HG02678 (cell line): Measurements from ENCODE around the gene APLN.

Experiments used
- ATAC-seq: cut with Tn5 transposase; IDR thresholded peaks from one replicate; pipeline ENCODE4 v1.9.1; 2021; ENCODE audit warnings: mild to moderate bottlenecking, moderate library complexity; ENCODE audit not compliant: unreplicated experiment

Gene APLN

DNA sequence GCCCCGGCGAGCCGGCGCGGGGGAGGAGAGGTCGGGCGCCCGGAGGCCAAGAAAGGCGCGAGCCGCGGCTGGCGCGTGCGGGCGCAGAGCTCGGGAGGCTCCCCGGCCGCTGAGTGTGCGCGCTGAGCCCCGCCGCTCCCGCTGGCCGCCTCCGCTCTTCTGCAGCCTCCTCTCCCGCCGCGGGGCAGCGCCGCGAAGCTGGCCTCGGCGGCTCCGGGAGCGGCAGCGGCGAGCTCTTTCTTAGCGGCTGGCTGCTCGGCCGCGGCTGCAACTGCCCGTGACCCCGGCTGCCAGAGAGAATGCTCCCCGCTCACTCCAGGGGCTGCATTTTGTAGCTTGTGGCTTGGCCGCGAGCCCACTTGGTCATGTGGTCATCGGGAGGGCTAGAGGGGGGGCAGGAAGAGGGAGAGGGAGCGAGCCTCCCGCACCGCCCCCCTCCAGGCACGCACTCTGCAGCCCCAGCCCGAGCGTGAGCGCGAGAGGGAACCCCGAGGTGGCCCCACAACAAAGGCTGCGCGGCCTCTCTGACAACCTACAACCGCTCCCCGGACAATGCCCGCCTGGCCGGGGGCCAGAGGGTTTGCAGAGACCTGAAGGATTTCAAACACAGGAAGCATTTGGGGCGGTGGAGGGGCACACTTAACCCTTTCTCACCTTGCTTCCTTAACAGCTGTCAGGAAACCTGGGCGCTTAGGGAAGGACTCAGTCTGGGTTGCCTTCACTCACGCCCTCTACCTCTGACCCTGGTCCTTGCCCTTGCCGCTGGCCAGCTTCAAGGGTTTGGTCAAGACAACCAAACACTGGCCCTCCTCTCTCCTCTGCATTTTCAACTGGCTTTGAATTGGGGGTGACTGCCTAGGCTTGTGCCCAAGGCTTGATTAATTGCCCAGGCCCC, at the start of gene APLN:
TSS of gene APLN (minus strand) at position 305 of the 895 bp plus-strand sequence. CDS start 326 bp downstream, outside the sequence.
- peak; percentile 43 for ATAC-seq

- ATAC-seq: no peak
Measured at GRCh38 chrX:129704491-129704890, 49.7 kb upstream of the APLN start.

DNA sequence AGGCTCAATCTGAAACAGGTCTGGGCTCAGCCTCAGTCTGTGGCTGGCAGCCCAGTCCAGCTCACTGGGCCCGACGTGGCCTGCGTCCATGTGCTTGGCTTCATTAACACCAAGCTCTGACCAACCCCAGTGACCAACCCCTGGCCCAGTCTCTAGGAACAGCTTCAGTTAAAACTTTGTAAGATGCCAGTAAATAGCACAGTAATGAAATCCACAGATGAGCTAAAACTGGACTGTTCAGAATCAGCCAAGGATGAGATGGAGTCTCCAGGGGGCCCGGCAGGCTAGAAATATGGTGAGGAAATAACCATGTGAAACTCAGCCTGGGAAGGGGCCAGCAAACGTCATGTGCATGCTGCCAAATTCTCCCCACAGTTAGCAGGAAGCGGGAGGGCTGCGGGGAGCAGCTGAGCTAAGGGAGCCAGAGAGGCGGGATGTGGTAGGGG, 46.9 kb upstream of the APLN start:
- no peak for ATAC-seq

DNA sequence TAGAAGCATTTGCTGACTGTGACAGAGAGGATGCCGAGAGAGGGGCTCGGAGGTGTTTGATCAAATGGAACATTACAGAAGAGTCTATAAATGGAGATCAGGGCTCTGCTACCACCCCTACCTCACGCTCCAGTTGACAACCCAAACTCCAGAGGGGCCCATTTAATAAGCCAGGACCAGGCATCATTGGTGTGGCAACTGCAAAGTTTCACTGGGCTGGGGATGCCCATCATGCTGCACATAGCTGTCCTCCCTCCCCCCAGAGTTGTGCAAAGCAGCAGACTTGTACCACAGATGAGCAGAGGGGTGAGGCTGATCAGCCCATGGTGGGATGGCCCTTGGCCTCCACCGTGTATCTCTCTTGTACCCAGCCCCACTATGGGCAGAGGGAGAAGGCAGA, 45.8 kb upstream of the APLN start:
- no peak for ATAC-seq

DNA sequence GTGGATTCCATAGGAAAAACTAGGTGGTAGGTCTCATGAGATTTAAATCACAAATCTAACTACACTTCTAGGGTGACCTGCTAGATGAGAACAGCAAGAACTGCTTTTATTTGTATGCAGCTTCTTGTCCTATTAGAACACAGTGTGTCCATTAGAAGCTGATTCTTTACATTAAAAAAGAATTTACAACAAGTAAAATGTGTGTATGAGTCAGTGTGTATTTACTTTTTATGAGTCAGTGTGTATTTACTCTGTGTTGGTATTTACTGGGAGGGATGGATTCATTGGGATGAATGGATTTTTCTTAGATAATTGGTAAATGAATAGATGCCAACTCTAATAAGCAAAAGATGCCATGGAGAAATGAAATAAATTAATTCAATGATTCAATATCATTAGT, 43.4 kb upstream of the APLN start:
- no peak for ATAC-seq

DNA sequence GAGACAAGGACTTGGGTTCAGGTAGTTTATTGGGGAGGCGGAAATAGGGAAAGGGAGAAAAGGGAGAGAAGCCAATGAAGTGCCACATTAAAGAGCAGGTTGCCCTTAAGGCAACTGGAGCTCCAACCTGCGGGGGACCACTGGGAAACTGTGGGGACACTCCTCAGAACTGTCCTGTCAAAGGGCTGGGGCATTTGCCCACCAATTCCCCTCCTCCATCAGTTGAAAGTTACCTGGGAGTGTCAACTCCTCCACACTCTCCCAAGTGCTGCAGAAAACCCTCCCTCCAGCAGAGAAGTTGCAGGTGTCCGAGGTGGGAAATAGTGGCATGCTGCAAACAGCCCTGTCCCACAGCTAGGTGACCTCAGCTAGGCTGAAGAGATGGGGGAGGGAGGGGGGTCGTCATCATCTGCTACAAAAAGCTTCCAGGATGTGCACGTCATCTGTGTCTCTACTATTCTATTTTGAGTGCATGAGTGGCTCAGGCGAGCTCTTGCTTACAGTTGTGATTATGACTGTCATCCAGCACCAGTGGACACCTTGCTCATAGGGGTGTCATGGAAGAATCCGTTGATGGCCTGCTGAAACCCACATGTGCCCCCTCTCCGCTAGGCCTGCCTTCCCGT, 42.6 kb upstream of the APLN start:
- no peak for ATAC-seq

- ATAC-seq: no peak
Measured at GRCh38 chrX:129696463-129697155, 41.9 kb upstream of the APLN start.

- ATAC-seq: no peak
Measured at GRCh38 chrX:129695937-129696336, 41.2 kb upstream of the APLN start.

DNA sequence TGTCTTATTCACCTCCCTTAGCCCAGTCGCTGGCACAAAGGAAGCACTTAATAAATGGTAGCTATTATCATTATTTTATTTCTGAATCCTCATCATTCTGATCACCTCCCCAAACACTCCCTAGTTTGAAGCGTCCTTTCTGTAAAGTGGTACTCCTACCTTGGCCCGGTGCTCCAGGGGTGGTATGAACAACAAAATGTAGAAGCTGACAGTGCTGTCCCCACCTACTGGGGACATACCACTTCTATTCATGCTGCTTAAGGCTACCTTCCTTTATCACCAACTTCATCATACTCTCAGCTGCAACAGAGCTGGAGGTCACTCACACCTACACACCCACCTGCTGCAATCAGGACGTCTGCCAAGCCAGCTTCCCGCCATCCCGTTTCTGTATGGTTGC, 40.8 kb upstream of the APLN start:
- ATAC-seq: no peak

GRCh38 chrX:129694805-129695204, 40.0 kb upstream of the APLN start:
- ATAC-seq: no peak

DNA sequence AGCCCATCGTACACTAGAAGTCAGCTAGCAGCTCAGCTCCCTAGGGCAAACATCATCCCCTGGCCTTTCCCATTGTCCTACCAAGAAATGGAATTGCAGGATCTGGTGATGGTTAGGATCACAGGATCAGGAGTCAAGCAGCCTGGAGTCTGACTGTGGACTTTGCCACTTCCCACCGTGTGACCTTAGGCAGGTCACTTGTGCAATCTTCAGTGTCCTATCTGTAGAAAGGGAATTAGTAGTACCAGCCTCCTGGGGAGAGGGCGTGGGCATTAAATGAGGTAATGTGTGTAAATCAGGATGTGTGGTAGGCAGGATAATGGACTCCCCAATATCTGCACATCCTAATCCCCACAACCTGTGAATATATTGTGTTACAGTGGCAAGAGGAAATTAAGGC, 38.6 kb upstream of the APLN start:
- ATAC-seq: no peak

- ATAC-seq: no peak
Measured at GRCh38 chrX:129690435-129690834, 35.7 kb upstream of the APLN start.

DNA sequence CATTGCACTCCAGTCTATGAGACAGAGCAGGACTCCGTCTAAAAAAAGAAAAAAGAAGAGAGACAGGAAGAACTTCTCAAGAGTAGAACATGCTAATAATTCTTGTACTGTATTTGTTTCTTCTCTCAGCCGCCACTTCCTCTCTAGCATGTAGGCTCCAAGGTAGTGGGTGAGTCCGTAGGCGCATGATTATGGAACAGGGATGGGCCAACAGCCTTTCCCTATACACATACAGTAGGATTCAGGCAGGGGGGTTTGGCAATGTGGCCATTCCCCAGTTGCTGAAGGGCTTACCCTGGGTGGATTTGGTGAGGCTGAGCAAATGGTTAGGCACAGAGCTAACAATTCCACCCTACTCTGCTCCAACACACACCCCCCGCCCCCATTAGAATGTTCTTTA, 35.0 kb upstream of the APLN start:
- ATAC-seq: no peak

GRCh38 chrX:129688097-129688496, 33.3 kb upstream of the APLN start:
- no peak for ATAC-seq

GRCh38 chrX:129686422-129686948, 31.7 kb upstream of the APLN start:
- no peak for ATAC-seq

- no peak for ATAC-seq
Measured at GRCh38 chrX:129682979-129683378, 28.2 kb upstream of the APLN start.

- no peak for ATAC-seq
Measured at GRCh38 chrX:129679901-129680300, 25.1 kb upstream of the APLN start.

DNA sequence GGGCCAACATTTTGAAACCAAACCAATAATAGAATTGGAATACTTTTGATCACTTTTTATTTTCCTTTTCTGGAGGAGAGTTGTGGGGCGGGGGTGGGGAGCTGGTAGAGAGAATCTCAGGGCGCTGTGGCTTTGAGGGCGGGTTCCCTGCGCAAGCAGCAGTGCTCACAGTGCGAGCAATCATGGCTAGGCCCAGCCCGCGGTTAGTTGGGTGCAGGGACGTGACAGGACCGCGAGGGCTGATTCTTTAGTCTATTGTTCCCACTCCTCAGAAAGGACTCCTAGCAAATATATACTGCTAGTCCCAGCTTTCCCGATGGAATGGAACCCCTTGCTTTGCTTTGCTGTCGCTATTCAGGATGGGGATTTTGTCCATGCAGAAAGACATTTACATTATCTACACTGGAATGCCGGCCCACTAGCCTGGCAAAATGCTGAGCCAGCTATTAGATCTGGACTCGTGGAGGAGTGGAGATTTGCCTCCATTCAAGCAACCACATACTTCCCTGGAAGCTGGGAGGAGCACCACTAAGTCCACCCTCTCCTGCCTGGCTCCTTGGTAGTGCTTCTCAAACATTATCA, 23.9 kb upstream of the APLN start:
- ATAC-seq: peak; percentile 36

GRCh38 chrX:129667412-129667811, 12.7 kb upstream of the APLN start:
- ATAC-seq: no peak

DNA sequence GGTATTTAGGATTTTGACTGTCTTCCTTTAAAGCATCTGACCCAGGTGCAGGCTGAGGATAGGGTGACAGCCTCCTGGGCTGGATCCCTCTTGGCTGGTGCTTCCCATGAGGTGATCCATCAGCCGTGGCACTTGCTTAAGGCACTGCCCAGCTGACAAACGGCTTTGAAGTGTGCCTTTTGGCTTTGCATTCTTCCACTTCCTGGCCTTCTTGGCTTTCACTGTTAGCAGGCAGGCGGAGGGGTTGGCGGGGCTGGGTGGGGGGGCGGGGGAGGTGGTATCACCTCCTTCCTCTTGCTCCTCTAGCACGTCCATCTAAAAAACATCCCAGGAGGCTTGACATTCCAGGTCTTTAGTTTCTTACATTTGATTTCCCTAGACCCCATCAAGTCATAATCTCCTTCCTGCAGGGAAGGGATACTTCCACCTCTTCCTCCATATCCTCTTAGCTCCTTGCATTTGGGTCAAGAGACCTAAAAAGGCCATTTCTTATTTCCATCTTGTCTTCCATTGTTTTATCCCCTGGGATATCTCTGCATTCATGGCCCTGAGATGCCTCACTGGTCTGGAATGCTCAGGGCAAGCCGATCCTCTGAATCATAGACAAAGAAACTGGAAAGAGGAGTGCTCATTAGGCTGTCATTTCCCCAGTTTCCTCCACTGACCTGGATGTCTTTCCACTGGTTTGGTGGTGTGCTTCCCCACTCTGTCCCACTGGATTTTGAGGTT, 11.3 kb upstream of the APLN start:
- ATAC-seq: no peak
